ENCODE measurements around the gene CREM. TPM values are rescaled to one million over a fixed set of nuclear protein-coding genes. Genes with fewer than 3 reads are reported as not detected.

Gene CREM
- total and polyA plus RNA-seq, 2 of the 8 experiments (the other 6 are each of a cell fraction or from before 2014, with no cell fraction given): 18.7 to 21.9 TPM

DNA sequence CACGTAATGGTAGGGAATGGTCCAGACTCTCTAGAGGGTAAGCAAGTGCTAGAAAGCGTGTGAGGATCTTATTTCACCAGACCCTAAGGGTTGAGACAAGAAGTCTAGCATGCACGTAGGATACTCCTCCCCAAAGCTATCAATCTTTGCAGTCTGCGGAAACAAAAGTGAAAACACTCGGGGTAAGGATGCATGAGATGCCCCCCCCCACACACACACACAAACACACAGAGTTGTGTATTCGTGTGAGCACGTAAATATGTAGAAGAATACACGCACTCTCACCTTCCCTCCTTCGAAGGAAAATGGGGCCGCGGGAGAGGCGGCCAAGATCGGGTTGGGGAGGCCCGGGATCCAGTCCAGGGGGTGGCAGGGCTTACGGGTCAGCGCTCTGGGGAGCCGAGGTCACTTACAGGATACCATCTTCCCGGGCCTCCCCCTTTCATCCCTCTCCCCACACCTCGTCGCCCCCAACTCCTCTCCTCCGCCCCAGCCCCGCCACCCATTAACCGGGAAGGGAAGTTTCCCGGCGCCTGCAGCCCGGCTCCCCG, 37.0 kb upstream of the CREM start:
- no peak overlapping the region for H3K27ac ChIP-seq (ENCODE audit: low read depth, low read length)
- POLR2A ChIA-PET (ENCODE audit: partially characterized antibody): interaction anchor here (0.6 to 1.5 kb wide), 2 partner anchors 10 to 12 kb away, joined by 3 to 6 read pairs; no protein-coding TSS in a partner anchor
- CTCF ChIA-PET (ENCODE audit: partially characterized antibody): interaction anchor here (0.6 to 1.7 kb wide), 2 partner anchors 9 to 95 kb away, joined by 3 to 5 read pairs; no protein-coding TSS in a partner anchor

More for the DNA sequence above, 37.0 kb upstream of the CREM start:
- Histone ChIP-seq H3K23me2 (ENCODE audit: low read depth, low read length) (peaks cover 7% of the 10 kb centered on the region), H2BK20ac (ENCODE audit: low read length) (no peak overlapping the region), H3K4me3 (ENCODE audit: extremely low read depth in 1 of 4, insufficient read depth in 2 of 4, low read depth in 3 of 4, low read length in 4 of 4) (peak overlapping the region; percentile 89 to 97 (median 95)), H3K56ac (replicated peaks; ENCODE audit: insufficient read length, low read depth, low read length) (no peak overlapping the region), H3K79me2 (ENCODE audit: control insufficient read depth in 1 of 2, insufficient read depth in 2 of 2, low read length in 2 of 2) (peaks cover 3 to 44% of the 10 kb centered on the region in 2 experiments; a peak in 3 of 4 replicates), H3K27me3 (replicated peaks in 1 of 4; ENCODE audit: control insufficient read depth in 3 of 4, extremely low read depth in 1 of 4, insufficient read depth in 3 of 4, low read length in 3 of 4) (no peaks in the 10 kb centered on the region), H3K9ac (replicated peaks in 1 of 4; ENCODE audit: extremely low read depth in 1 of 4, low read depth in 3 of 4, low read length in 3 of 4) (peak overlapping the region; percentile 35 to 66 (median 60); a peak in 6 of 7 replicates), H3K4me2 (ENCODE audit: insufficient read depth in 1 of 2, low read depth in 2 of 2, low read length in 2 of 2) (peak overlapping the region; percentile 80 to 88), H3K79me1 (ENCODE audit: low read depth, low read length) (peaks cover 2% of the 10 kb centered on the region; the same call in 1 of the 2 replicates), H3K36me3 (ENCODE audit: control insufficient read depth in 2 of 4, insufficient read depth in 4 of 4, low read length in 3 of 4) (no peaks in the 10 kb centered on the region), H2AK5ac (ENCODE audit: low read depth, low read length) (no peak overlapping the region), H4K91ac (replicated peaks; ENCODE audit: insufficient read length, low read length) (no peak overlapping the region), H3K4me1 (replicated peaks in 1 of 4; ENCODE audit: control insufficient read depth in 3 of 4, insufficient read depth in 4 of 4, low read length in 3 of 4) (no peaks in the 10 kb centered on the region), H4K20me1 (replicated peaks in 1 of 2; ENCODE audit: control insufficient read depth in 1 of 2, insufficient read depth in 2 of 2, low read length in 2 of 2) (peaks cover 0 to 1% of the 10 kb centered on the region in 2 experiments), H2BK15ac (ENCODE audit: low read length) (no peak overlapping the region), H3K14ac (ENCODE audit: insufficient read length) (no peak overlapping the region), H3K4ac (replicated peaks; ENCODE audit: insufficient read length, low read depth, low read length) (no peak overlapping the region), H2AFZ (ENCODE audit: low read length) (0 out of 2 replicates have a peak overlapping the region, but pooled peaks have one; percentile 26), H2BK5ac (ENCODE audit: low read depth, low read length) (no peak overlapping the region), H3K9me3 (ENCODE audit: insufficient read depth in 2 of 2, low read depth in 1 of 2, low read length in 1 of 2) (peaks cover 0 to 6% of the 10 kb centered on the region in 2 experiments; a peak in 2 of 4 replicates), H2BK12ac (ENCODE audit: low read depth, low read length) (no peak overlapping the region), H3K23ac (ENCODE audit: insufficient read length) (no peak overlapping the region), H4K5ac (ENCODE audit: insufficient read length, low read depth, low read length) (no peak overlapping the region), H3K18ac (ENCODE audit: extremely low read depth, low read length) (no peak overlapping the region; the same call in 1 of the 2 replicates), H4K8ac (ENCODE audit: extremely low read depth, insufficient read depth, low read length) (no peak overlapping the region), H2BK120ac (replicated peaks; ENCODE audit: low read depth, low read length) (no peak overlapping the region)
- WGBS, 2 experiments (ENCODE audit: extremely low coverage in 1 of 2, insufficient coverage in 1 of 2, insufficient read length in 1 of 2, insufficient replicate concordance in 2 of 2, low coverage in 1 of 2, low lambda C conversion rate in 2 of 2, missing lambda C conversion rate in 1 of 2): 3% methylated on average over 12 of the region's 27 CpGs; no CpG with 5 or more reads in 1 of the 2 experiments
- FAIRE-seq (no peak), DNase-seq (ENCODE audit: low read depth in 1 of 2, low spot score in 2 of 2) (no peak)
- TF ChIP-seq SAP30 (IDR thresholded peaks at IDR 0.05; ENCODE audit: insufficient read depth, insufficient replicate concordance, low read length) (peak; percentile 44), RFX5 (IDR thresholded peaks at IDR 0.05; ENCODE audit: borderline replicate concordance, low read depth, low read length) (no peak), SIN3A (conservative IDR thresholded peaks at IDR 0.05 in 1 of 2, IDR thresholded peaks at IDR 0.05 in 1 of 2; ENCODE audit: low read depth in 1 of 2, low read length in 2 of 2) (0 out of 4 replicates have a peak, but pooled peaks of 1 of the 2 experiments have one; percentile 16)
